PC-9 (cell line): ENCODE data around the gene CTIF. TPM values are rescaled to one million over a fixed set of nuclear protein-coding genes. Genes with fewer than 3 reads are reported as not detected.
A peak's percentile ranks its signal among the peaks of the same experiment; 100 is the strongest.

Experiments
- BruUV-seq: library from RNA; stranded (reverse); fragments of 400-500 nt; replicated peaks from 2 replicates; lab custom pipeline; 2021; lab: Mats Ljungman, UMichigan
- CTCF ChIA-PET: fragments of 300-600 bp; sonication (Branson Sonifier 250); formaldehyde crosslinking; loops from one replicate; lab custom pipeline; 2022; ENCODE audit warnings: antibody characterized with exemption; lab: Charles Lee
- POLR2A ChIA-PET: fragments of 300-600 bp; sonication (Branson Sonifier 250); formaldehyde crosslinking; loops from one replicate; lab custom pipeline; 2022; ENCODE audit warnings: antibody characterized with exemption; ENCODE audit not compliant: unreplicated experiment; lab: Charles Lee
- DNase-seq, 2 experiments: peaks; one replicate each; pipeline versions ENCODE4 v3.0.0 to v3.0.0-alpha.2; 2015 to 2022; ENCODE audit warnings: mixed read lengths in 1 of 2
- H2AFZ ChIP-seq: fragments of 200-600 bp; sonication (generic); 2 replicates; pipeline ENCODE4 v1.8.1; 2017; ENCODE audit warnings: antibody characterized with exemption
- H3F3A ChIP-seq: fragments of 200-600 bp; sonication (generic); 2 replicates; pipeline ENCODE4 v1.8.1; 2017; ENCODE audit warnings: antibody characterized with exemption, mild to moderate bottlenecking, low read depth; ENCODE audit not compliant: insufficient read depth
- H3K27ac ChIP-seq: fragments of 200-600 bp; sonication (generic); 2 replicates; pipeline ENCODE4 v1.6.1; 2016; ENCODE audit warnings: mixed run types
- H3K27me3 ChIP-seq: fragments of 200-600 bp; sonication (generic); 2 replicates; pipeline ENCODE4 v1.6.1; 2016; ENCODE audit warnings: low read depth, mixed run types; ENCODE audit not compliant: insufficient read depth
- H3K36me3 ChIP-seq: fragments of 200-600 bp; sonication (generic); 2 replicates; pipeline ENCODE4 v1.6.1; 2016; ENCODE audit warnings: low read depth, mixed run types
- H3K4me1 ChIP-seq: fragments of 200-600 bp; sonication (generic); replicated peaks from 2 replicates; pipeline ENCODE4 v1.6.1; 2016; ENCODE audit warnings: mixed run types; ENCODE audit not compliant: insufficient read depth
- H3K4me2 ChIP-seq: fragments of 200-600 bp; sonication (generic); 2 replicates; pipeline ENCODE4 v1.6.1; 2017; ENCODE audit warnings: mixed run types
- H3K4me3 ChIP-seq: fragments of 200-600 bp; sonication (generic); 2 replicates; pipeline ENCODE4 v1.6.1; 2016; ENCODE audit warnings: mixed run types
- H3K79me2 ChIP-seq: fragments of 200-600 bp; sonication (generic); 2 replicates; pipeline ENCODE4 v1.6.1; 2017; ENCODE audit warnings: low read depth, mixed run types
- H3K9me2 ChIP-seq: fragments of 200-600 bp; sonication (generic); 2 replicates; pipeline ENCODE4 v1.8.1; 2017; ENCODE audit warnings: mild to moderate bottlenecking; ENCODE audit not compliant: insufficient read depth
- H3K9me3 ChIP-seq: fragments of 200-600 bp; sonication (generic); 2 replicates; pipeline ENCODE4 v1.8.1; 2016; ENCODE audit warnings: low read depth; ENCODE audit not compliant: insufficient read depth
- H4K20me1 ChIP-seq: fragments of 200-600 bp; sonication (generic); 2 replicates; pipeline ENCODE4 v1.8.1; 2017; ENCODE audit not compliant: insufficient read depth
- CTCF ChIP-seq: fragments of 200-600 bp; sonication (generic); conservative IDR thresholded peaks from 2 replicates; pipeline ENCODE4 v1.6.1; 2017; ENCODE audit warnings: mixed run types, antibody characterized with exemption, mild to moderate bottlenecking, moderate library complexity
- EZH2 ChIP-seq: fragments of 200-600 bp; sonication (generic); IDR thresholded peaks from 2 replicates; pipeline ENCODE4 v1.8.0; 2017; ENCODE audit warnings: antibody characterized with exemption, low read depth
- intact Hi-C: fragments of 100-400 bp; cut with micrococcal nuclease; formaldehyde crosslinking; loops from one replicate; pipeline ENCODE4 v1.10.0; 2022; ENCODE audit not compliant: unreplicated experiment
- total RNA-seq: library from RNA; stranded (reverse); gene quantifications from 2 replicates; pipeline ENCODE4 v1.2.3, GENCODE V29; 2021

CTIF gene
- total RNA-seq, 1 experiment from 2014 or later, result 26.2 TPM

GRCh38 chr18:48776641-48777025, 237.8 kb downstream of the CTIF start:
- no TSS peak for BruUV-seq
- no peak overlapping the region for H3K4me3 ChIP-seq
- DNase-seq, result no peak
- ChIA-PET CTCF (no interaction called here), POLR2A (no interaction called here)
- H3K27me3 ChIP-seq, result no peaks in the 10 kb centered on the region
- no peaks in the 10 kb centered on the region for H3K9me2 ChIP-seq
- H3F3A ChIP-seq, result 0 out of 2 replicates have a peak, but pooled peaks cover 3% of the 10 kb centered on the region
- intact Hi-C loops, result loop anchor here (1.0 to 5.0 kb wide), 2 partner anchors 137 to 171 kb away; no protein-coding TSS in a partner anchor
- no peaks in the 10 kb centered on the region for H3K9me3 ChIP-seq
- no peak overlapping the region for H3K4me2 ChIP-seq
- H3K36me3 ChIP-seq, result no peaks in the 10 kb centered on the region
- no peak overlapping the region for H3K27ac ChIP-seq
- no peaks in the 10 kb centered on the region for H4K20me1 ChIP-seq
- H3K79me2 ChIP-seq, result no peaks in the 10 kb centered on the region
- no peaks in the 10 kb centered on the region for H3K4me1 ChIP-seq
- H2AFZ ChIP-seq, result no peak overlapping the region
- TF ChIP-seq EZH2, result no peak
- TF ChIP-seq CTCF, result no peak

GRCh38 chr18:48777026-48777743, 238.4 kb downstream of the CTIF start:
- intact Hi-C loops, result loop anchor here (1.0 to 5.0 kb wide), 2 partner anchors 136 to 170 kb away; no protein-coding TSS in a partner anchor
- DNase-seq, result peak in 1 of 2 experiments; percentile 58
- no peaks in the 10 kb centered on the region for H4K20me1 ChIP-seq

GRCh38 chr18:48777744-48778116, 238.9 kb downstream of the CTIF start:
- intact Hi-C loops, result loop anchor here (1.0 to 5.0 kb wide), 2 partner anchors 136 to 170 kb away; no protein-coding TSS in a partner anchor

More at GRCh38 chr18:48777026-48777743, 238.4 kb downstream of the CTIF start:
- ChIA-PET POLR2A (no interaction called here), CTCF (interaction anchor here (1.0 kb wide), 1 partner anchor 634 kb away, joined by 3 read pairs; no protein-coding TSS in a partner anchor)
- Histone ChIP-seq H2AFZ (no peak overlapping the region), H3F3A (0 out of 2 replicates have a peak, but pooled peaks cover 3% of the 10 kb centered on the region), H3K27me3 (no peaks in the 10 kb centered on the region), H3K9me3 (no peaks in the 10 kb centered on the region), H3K36me3 (no peaks in the 10 kb centered on the region), H3K9me2 (no peaks in the 10 kb centered on the region), H3K4me3 (no peak overlapping the region), H3K4me2 (no peak overlapping the region), H3K79me2 (no peaks in the 10 kb centered on the region), H3K27ac (no peak overlapping the region), H3K4me1 (no peaks in the 10 kb centered on the region)
- no TSS peak for BruUV-seq
- TF ChIP-seq EZH2, result no peak
- peak; percentile 86 for TF ChIP-seq CTCF

More at GRCh38 chr18:48777744-48778116, 238.9 kb downstream of the CTIF start:
- Histone ChIP-seq H3F3A (0 out of 2 replicates have a peak, but pooled peaks cover 3% of the 10 kb centered on the region), H3K9me3 (no peaks in the 10 kb centered on the region), H4K20me1 (no peaks in the 10 kb centered on the region), H3K27me3 (no peaks in the 10 kb centered on the region), H3K27ac (no peak overlapping the region), H3K4me3 (no peak overlapping the region), H2AFZ (no peak overlapping the region), H3K4me1 (no peaks in the 10 kb centered on the region), H3K9me2 (no peaks in the 10 kb centered on the region), H3K79me2 (no peaks in the 10 kb centered on the region), H3K36me3 (no peaks in the 10 kb centered on the region), H3K4me2 (no peak overlapping the region)
- TF ChIP-seq CTCF (no peak), EZH2 (no peak)
- DNase-seq, result no peak
- POLR2A ChIA-PET, result no interaction called here
- BruUV-seq, result no TSS peak
- CTCF ChIA-PET, result interaction anchor here (1.0 kb wide), 1 partner anchor 634 kb away, joined by 3 read pairs; no protein-coding TSS in a partner anchor
